Suppressor macrophage treated with lipopolysaccharide for 1 hour (primary cell): Measurements from ENCODE around the gene NAA80.
"Not testable (repeated sequence)": the region's sequence is repeated elsewhere in the genome, so short reads cannot be mapped to it uniquely, and the experiment has no call there.

ENCODE experiments used
- DNase-seq, 3 donors: peaks; one replicate each; pipeline ENCODE4 v3.0.0-alpha.2; 2020 to 2022

The NAA80 gene

DNA sequence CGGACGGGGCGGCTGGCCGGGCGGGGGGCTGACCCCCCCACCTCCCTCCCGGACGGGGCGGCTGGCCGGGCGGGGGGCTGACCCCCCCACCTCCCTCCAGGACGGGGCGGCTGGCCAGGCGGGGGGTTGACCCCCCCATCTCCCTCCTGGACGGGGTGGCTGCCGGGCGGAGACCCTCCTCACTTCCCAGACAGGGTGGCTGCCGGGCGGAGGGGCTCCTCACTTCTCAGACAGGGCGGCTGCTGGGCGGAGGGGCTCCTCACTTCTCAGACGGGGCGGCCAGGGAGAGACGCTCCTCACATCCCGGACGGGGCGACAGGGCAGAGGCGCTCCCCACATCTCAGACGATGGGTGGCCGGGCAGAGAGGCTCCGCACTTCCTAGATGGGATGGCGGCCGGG, 12.8 kb upstream of the NAA80 start:
- not testable (repeated sequence) for DNase-seq

DNA sequence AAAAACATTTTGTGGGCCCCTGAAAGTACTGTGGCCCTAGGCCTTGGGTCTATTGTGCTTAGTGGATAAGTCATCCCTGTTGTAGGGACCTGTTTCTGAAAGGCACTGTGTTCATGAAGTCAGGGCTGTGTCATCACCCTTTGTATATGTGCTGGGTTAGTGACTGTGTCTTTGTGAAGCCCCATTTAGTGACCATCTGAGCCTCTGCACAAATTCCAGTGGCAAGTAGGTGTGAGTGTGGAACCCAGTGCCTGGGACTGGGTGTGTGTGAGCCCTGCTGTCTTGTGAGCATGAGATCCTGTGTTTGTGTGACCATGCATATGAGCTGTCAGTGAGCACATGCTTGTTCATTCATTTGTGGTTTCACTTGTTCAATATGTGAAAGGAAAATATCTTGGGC, 5.4 kb upstream of the NAA80 start:
- DNase-seq = peak in 1 of 3 donors; percentile 29

DNA sequence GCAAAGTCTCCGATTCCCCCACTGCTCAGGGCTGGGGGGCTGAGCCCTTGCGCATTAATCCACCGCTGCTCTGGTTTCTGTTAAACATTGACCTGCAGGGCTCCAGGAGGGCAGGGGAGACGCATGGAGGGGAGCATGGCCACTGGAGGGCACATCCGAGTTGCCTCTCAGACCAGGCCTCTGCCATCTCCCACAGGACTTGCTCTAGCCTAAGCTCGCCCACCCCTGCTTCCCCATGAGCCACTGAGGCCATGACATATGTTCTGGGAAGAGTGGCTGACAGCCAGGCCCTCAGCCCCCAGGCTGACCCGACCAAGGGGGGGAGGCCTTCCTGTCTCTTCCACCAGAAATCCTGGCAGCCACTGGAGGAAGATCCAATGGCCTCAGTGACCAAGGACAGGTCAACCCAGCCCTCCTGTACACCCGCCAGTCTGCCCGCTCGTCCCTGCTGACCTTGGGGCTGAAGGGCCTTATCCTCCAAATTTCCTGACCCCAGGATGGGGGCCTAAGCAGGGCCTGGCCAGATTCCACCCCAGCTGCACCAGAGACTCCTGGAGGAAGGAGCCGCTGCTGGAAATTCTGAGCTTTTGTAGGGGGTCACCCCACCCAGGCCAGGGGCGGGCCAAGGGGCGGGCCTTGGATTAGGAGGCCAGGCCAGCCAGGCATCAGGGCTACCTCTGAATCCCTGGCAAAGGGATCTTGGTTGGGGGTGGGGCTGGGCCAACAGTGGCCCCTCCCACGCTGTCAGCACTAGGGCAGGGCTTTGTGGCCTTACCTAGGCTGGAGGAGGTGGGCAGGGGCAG, 4.0 kb upstream of the NAA80 start, which contains the start of gene HYAL1:
HYAL1 (minus strand) TSS at position 562 of the 803 bp plus-strand sequence. CDS start 618 bp downstream, outside the sequence.
- DNase-seq = no peak

DNA sequence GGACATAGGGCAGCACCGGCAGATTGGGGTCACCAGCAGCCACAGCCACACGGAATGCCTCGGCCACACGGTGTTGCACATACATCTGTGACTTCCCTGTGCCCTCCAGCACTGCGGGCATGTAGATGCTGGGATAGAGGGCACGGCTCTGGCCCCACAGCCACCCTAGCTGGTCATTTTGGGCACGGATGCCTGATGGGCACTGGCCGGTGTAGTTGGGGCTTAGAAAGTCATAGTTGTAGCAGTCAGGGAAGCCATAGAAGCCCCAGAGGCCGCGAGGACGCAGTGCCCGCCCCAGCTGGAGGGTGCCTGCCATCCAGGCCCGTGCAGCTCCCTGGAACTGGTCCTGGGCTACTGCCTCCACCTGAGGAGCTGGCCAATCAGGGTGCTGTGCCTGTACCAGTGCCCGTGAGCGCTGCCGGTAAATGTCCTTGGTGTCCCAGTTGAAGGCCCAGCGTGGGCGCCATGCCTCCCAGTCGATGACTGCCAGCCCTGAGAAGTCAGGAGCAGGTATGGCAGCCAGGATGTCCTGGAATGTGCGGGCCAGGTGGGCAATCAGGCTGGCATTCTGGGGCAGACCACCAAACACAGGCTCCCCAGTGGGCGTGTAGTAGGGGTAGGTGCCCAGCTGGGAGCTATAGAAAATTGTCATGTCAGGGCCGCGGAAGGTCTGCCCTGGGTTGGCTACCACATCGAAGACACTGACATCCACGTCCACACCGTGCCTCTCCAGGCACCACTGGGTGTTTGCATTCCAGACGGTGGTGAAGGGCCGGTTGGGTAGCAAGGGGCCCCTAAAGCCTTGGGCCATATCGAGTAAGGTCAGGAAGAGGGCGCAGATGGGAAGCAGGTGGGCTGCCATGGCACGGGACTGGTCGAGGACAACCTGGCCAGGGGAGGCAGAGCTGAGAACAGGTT, 3.1 kb upstream of the NAA80 start:
- no peak for DNase-seq

DNA sequence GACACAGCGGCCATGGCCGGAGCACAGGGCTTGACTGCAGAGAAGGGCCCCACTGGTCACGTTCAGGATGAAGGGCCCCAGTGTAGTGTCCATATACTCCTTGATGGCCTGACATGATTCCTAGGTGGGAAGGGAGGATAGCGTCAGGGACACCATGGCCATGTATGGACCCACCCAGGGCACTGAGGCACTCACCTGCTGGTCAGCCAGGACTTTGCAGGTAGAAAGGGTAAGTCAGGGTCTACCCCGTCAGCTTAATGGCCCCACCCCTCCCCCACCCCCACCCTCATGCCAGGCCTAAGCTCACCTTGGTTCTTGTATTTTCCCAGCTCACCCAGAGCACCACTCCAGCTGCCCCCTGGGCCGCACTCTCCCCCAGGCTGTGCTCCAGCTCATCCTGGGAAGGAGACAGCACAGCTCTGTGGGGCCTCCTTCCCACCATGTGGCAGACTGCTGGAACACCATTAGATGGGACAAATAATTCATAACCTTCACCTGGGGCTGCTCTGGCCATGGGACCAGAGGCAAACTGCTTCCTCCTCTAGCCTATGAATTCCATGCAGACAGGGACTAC, 1.6 kb upstream of the NAA80 start:
- DNase-seq = no peak

DNA sequence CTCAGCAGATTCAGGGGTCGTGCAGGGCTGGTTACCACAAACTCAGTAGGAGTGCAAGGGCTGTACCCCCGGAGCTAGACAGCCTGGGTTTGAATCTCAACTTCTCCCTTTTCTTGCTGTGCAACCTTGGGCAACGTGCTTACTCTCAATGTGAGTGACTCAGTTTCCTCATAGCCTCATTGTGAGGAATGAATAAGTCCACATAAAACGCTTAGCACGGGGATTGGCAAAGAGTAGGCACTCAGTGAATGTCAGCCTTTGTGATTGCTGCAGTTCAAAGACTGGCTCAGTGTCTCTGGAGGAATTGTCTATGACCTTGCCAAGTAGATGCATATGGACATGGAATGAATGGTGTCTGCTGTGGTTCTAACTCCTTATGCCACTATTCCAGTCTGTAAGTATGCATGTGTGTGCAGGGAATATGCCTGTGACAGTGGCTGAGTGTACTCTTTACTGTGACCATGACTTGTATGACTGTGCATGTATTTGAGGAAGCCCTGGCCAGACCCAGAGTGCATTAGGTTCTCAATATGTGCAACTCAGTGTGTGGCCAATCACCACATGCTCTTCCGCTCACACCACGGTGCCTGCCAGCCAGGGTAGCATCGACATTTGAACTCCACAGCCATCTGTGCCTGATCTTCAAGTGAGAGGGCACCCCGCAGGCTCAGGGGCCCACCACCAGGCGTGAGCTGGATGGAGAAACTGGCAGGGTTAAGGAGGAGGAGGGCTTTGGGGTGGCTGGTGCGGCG, 900 bp upstream of the NAA80 start:
- peak; percentile 78 to 85 (median 84) for DNase-seq

DNA sequence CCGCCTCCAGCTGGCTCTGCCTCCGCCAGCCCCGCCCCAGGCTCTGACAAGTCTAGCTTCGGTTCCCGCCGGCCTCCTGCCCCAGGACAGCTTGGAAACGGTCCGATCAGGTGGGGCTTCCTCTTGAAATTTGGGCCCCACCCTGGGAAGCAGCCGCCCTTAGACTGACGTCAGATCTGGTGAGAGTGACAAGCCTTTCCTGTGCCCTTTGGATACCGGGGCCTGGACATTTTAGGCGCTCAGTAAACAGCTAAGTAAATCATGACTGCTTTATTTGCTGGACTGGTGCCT, 378 bp upstream of the NAA80 start:
- no peak for DNase-seq

DNA sequence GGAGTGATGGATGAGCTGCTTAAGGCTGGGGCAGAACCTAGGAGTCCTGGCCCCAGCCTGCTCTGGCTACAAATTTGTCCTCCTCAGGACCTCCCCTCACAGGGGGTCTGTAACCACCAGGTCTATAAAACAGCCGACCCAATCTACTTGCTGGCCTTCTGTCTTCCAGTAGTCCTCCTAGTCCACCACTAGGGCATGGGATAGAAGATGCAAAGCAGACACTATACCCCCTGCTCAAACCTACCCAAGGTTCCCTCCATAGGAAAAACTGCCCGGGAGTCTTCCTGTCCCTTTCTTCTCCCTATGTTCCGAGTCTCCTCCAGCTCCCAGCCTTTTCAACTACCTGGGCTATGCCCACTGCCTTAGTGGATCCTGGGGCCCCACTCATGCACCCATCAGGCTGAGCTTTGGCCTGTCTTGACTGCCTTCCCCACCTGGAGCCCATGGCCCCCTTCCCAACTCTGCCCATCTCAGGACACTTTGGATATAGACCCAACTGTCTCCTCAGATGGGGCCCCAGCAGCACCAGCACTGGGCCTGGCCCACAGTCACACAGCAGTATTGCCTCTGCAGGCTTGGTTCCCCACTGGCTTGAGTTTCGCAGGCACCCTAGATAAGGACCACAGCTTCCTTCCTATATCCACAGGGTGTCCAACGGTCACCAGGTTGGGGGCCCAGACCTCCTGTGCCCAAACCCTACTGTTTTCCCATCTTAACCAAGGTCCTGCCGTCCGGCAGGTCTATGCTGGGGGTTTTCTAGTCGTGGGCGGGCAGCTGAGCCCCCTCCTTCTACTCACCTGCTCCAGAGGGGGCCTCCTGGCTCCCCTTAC, 1.1 kb downstream of the NAA80 start:
- peak in 1 of 3 donors; percentile 35 for DNase-seq

DNA sequence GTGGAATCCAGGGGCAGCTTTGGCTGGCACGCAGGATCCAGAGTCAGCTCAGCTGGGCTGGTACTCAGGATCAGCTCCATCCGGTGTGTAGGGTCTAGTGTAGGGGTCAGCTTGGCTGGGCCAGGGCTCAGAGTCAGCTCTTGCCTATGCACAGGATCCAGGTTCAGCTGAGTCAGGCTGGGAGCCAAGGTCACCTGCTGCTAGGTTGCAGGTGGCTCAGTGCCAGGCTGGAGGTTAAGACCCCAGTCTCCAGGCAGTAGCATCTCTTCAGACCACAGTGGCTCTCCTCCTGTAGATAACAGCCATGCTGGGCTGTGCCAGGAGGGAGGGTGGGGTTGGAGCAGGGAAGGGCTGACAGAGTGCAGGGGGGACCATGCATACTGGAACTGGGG, 1.8 kb downstream of the NAA80 start:
- DNase-seq = no peak

DNA sequence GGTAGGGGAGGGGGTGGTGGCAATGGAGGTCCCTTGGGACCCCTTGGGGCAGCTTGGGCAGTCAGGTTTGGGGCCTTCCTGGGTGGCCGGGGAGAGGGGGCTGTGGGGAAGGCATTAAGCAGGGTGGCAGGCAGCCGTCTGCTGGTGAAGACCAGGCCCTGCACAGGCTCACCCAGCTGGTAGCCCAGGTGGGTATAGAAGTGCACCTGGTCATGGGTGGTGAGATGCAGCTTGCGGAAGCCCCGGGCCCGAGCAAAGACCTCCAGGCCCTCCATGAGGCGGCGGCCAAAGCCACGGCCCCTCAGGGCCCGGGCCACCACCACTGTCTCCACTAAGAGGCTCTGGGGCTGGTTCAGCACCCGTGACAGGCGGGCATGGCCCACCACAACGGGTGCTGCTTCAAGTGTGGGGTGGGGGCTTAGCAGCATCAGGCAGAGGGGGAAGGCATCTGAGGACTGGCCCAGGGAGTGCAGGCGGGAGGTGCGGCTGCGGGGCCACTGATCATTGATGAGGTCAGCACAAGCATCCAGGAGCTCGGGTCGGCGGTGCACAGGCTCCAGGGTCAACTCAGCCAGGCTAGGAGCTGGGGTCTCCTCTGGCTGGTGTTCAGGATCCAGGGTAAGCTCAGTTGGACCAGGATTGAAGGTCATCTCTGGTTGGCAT, 2.4 kb downstream of the NAA80 start:
- no peak for DNase-seq

DNA sequence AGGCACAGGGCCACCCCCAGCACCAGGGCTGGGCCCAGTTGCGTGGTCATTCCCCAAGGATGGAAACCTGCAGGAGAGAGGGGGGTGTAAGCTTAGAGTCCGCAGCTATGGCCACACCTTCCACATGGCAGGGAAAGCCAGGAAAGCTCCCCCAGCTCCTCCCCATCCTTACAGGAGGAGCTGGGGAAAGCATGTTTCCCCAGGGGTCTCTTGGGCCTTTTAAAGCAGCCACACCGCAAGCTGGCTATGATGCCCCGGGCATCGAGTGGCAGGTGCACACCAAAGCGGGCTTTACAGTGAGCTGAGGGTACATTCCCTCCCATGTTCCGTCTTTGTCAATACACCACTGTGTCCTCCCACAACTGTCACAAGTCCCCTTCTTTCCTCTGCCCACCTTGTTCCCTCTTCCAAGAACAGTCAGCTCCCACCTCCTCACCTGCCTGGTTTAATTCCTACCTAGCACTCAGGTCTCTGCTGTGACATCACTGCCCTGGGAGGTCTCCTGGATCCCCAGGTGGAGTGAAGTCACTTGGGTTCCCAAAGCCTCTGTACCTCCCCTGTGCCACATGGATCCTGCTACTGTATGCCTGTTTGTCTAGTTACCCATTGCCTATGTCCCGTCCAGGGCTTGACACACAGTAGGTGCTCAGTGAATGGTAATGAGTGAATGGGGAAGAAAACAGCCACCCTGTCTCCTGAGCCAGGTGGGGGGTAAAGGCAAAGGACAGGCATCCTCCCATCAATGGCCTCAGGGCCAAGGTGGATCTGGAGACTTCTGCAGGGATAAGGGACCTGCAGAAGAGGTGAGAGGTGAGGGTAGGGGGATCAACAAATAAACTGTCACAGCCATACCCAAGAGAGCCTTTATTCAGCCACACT, 3.4 kb downstream of the NAA80 start:
- no peak for DNase-seq

DNA sequence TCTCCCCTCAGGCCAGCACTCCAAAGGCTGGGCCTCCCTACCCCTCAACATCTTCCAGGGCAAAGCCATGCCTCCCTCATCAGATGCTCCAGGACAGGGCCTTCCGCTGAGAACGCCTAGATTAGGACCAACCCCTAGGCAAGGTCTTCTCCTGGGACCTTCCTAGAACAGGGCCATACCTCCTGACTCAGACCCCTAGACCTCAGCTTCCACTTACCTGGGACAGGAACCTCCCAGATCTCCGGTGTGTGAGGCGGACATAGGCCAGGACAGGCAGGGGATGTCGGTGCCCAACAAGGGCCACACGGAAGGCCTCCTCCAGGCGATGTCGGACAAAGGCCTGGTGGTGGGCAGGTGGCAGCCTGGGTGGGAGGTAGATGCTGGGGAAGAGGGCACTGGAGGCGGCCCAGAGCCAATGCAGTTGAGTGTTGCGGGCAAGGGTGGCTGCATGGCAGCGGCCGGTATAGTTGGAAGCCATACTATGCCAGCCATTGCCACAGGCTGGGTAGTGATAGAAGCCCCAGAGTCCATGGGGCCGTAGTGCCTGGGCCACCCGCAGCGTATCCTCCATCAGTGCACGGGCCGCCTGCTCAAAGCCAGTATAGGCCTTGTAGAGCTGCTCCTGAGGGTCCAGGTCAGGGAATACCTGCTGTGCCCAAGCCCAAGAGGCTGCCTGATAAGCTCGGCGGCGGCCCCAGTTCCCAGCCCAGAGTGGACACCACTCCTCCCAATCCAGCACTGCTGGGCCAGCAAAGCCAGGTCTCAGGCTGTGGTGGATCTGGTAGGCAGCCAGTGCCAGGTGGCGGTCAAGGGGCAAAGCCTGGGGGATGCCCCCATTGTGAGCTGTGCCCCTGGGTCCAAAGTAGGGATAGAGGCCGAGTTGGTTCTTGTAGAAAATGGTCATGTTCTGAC, 4.5 kb downstream of the NAA80 start:
- no peak for DNase-seq

DNA sequence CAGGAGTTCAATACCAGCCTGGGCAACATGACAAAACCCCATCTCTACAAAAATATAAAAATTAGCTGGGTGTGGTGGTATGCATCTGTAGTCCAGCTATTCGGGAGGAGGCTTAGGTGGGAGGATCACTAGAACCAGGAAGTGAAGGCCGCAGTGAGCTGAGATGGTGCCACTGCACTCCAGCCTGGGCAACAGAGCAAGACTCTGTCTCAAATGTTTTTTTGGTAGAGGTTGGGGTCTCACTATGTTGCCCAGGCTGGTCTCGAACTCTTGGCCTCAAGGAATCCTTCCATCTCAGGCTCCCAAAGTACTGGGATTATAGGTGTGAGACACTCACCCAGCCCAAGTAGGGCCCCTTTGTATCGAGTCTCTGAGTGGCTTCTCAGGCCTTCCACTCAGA, 5.1 kb downstream of the NAA80 start:
- DNase-seq = no peak

DNA sequence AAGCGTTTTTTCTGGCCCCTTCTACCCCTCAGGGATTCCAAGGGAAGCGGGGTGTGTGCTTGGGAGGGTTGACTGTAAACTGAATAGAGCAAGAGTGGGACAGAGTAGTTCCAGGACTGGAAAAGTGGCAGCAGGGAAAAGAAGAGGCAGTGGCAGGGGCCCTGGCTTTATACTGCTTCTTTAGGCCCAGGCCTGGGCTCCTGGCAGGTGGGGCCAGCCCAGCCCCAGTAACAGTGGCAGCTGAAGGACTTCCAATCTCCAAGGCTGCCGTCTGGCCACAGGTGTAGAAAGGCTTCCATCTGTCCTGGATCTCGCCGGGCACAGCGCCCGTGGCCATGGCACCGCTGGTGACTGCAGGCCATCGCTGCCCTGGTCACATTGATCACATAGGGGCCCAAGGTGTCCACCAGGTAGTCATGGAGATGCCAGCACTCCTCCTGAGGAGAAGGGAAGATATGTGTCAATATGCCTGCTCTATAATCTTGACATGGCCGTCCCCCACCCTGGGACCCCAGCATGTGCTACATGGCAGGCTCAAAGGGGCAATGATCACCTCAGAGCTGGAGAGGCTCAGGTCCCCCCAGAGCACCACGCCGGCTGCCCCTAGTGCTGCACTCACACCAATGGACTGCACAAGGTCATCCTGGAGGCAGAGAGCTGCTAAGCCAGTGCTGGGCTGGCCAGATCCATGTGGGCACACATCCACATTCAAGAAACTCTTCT, 6.0 kb downstream of the NAA80 start:
- DNase-seq = no peak

DNA sequence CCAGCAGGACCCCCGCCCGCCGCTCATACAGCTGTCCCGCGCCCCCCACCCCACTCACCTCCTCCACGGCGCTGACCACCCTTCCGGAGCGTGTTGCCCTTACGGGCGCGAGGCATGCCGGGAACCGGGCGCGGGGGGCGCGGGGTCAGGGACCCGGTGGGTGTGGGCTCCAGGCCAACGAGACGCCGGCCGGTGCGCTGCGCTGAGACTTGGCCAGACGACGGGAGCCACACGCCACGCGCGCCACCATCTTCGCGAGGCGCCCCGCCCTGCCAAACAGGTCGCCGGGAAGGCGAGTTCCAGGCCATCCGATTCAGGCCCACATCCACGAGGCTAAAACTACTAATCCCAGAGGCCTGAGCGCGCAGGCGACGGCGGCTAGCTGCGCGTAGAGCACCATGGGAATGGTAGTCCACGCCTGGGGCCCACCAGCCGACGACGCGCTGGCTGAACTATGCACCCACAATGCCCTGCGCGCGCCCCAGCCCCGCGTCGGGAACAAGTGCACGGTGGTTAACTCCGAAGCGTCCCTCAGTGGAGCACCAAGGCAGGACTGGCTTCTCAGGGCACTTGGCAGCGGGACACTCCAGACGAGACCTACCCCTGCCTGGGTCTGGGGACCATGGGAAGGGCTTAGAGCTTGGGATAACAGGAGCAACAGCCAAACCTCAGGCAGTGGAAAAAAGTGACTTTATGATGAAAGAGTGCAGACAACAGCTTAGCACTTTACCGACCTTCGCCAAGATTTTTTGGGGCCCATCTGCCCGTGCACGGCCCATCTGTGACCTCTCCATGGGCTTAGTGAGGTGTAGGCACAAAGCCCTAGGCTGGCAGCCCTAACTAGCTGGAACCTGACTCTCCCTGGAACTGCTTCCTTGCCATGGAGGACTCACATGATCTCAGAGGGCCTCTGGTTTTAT, 6.8 kb downstream of the NAA80 start, which contains the start of gene IFRD2:
IFRD2 (minus strand) TSS at position 271 of the 920 bp plus-strand sequence; CDS start at position 116, 155 bp downstream.
- peak; percentile 98 to 99 (median 99) for DNase-seq

DNA sequence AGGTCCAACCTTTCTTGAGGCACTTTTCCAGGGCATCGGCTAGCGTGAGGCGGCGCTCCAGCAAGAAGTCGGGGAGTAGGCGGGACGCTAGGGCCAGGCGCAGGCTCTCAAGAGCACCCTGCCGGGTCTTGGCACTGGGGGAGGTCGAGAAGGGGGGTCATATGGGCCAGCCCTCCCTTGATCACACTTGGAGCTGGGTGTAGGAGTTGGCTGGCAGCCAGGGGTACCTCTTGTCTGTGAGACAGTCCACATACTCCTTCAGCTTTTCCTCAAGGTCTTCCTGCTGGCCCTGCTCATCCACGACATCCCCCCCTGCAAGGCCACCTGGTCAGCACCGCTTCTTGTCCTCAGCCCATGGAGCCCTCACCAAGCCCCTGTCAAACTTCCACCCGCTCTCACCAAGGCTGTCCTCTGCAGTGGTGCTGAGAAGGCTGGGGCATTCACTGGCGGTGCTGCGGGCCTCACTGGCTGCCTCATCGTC, 9.0 kb downstream of the NAA80 start:
- DNase-seq = no peak

DNA sequence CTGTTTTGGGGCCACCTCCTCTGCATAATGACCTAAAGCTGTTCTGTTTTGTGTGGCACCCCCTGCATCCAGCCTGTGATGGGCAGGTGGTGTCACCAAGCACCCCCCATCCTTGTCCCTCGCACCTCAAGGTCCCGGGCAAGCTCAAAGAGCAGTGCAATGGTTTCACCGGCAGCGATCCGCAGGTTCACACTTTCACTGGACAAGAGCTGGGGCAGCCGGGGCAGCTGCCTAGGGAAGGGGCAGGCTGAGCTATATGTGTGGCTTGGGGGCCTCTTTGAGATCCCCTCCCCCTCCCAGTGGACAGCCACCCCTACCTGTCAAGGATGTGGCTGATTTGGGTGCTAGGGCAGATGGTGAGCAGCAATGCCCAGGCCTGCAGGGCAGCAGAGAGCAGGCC, 10.1 kb downstream of the NAA80 start:
- DNase-seq = no peak
